ENCODE measurements around the gene NSRP1.

GRCh38 chr17:30200106-30200505 is 83.5 kb downstream of the NSRP1 start:
- TF ChIP-seq ZNF324 (tag by site-specific recombination; IDR thresholded peaks at IDR 0.05): no peak
- TF ChIP-seq ZNF645 (tag by site-specific recombination; IDR thresholded peaks at IDR 0.05): no peak
- TF ChIP-seq CTCF (tag by site-specific recombination; IDR thresholded peaks at IDR 0.05): no peak
- no peak for TF ChIP-seq AEBP2 (tag by site-specific recombination; IDR thresholded peaks at IDR 0.05; ENCODE audit: borderline replicate concordance)
- no peak for TF ChIP-seq ZFP69B (tag by site-specific recombination; IDR thresholded peaks at IDR 0.05)
- no peak for TF ChIP-seq ZNF121 (tag by site-specific recombination; IDR thresholded peaks at IDR 0.05)
